Measurements from ENCODE around the gene ARPC5L.
A peak's percentile ranks its signal among the peaks of the same experiment; 100 is the strongest.
"Not testable (repeated sequence)": the region's sequence is repeated elsewhere in the genome, so short reads cannot be mapped to it uniquely, and the experiment has no call there.

ARPC5L gene

GRCh38 chr9:124894035-124894740 lies 32.3 kb downstream of the ARPC5L start:
- FAIRE-seq, result no peak

- FAIRE-seq, result no peak
Observed at GRCh38 chr9:124894741-124895170, 32.8 kb downstream of the ARPC5L start.

GRCh38 chr9:124897570-124898460 lies 35.9 kb downstream of the ARPC5L start:
- no peak for FAIRE-seq

GRCh38 chr9:124899845-124900244 lies 37.9 kb downstream of the ARPC5L start:
- FAIRE-seq, result no peak

GRCh38 chr9:124906966-124907365 lies 45.0 kb downstream of the ARPC5L start:
- peak; percentile 41 for FAIRE-seq

GRCh38 chr9:124908098-124908497 lies 46.2 kb downstream of the ARPC5L start:
- no peak for FAIRE-seq

GRCh38 chr9:124911766-124912165 lies 49.8 kb downstream of the ARPC5L start:
- FAIRE-seq, result no peak

- FAIRE-seq, result no peak
Observed at GRCh38 chr9:124913378-124913777, 51.4 kb downstream of the ARPC5L start.

- FAIRE-seq, result no peak
Observed at GRCh38 chr9:124914753-124915405, 52.9 kb downstream of the ARPC5L start.

- not testable (repeated sequence) for FAIRE-seq
Observed at GRCh38 chr9:124920394-124920793, 58.5 kb downstream of the ARPC5L start.

Data from colon (tissue), 2 donors.